ENCODE results near the gene ANTXR1.

Gene ANTXR1

DNA sequence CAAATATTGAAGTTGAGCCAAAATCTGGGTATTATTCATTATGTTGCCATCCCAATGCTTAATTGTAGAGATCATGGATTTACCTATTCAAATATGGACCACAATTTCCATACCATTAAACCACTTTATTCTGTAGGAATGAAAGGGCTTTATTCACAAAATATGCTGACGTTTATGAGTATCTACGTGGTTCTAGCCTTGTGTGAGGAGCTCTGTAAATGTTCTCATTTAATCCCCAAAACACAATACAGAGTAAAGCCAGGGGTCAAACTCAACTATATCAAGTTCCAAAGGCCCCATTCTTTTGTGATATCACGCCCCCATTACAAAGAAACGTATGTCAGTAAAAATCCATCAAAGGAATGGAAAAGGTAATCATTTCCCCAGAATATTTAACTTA is 61.9 kb downstream of the ANTXR1 start:
- Histone ChIP-seq H3K27me3 (no peaks in the 10 kb centered on the region), H3K4me1 (no peaks in the 10 kb centered on the region), H3K36me3 (no peaks in the 10 kb centered on the region), H3K4me3 (ENCODE audit: low read depth, low read length) (no peak overlapping the region), H3K9me3 (no peaks in the 10 kb centered on the region)
- DNase-seq = no peak
- TF ChIP-seq, protein P1, sequence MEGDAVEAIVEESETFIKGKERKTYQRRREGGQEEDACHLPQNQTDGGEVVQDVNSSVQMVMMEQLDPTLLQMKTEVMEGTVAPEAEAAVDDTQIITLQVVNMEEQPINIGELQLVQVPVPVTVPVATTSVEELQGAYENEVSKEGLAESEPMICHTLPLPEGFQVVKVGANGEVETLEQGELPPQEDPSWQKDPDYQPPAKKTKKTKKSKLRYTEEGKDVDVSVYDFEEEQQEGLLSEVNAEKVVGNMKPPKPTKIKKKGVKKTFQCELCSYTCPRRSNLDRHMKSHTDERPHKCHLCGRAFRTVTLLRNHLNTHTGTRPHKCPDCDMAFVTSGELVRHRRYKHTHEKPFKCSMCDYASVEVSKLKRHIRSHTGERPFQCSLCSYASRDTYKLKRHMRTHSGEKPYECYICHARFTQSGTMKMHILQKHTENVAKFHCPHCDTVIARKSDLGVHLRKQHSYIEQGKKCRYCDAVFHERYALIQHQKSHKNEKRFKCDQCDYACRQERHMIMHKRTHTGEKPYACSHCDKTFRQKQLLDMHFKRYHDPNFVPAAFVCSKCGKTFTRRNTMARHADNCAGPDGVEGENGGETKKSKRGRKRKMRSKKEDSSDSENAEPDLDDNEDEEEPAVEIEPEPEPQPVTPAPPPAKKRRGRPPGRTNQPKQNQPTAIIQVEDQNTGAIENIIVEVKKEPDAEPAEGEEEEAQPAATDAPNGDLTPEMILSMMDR (IDR thresholded peaks at IDR 0.05; ENCODE audit: low read depth, low read length) = no peak

DNA sequence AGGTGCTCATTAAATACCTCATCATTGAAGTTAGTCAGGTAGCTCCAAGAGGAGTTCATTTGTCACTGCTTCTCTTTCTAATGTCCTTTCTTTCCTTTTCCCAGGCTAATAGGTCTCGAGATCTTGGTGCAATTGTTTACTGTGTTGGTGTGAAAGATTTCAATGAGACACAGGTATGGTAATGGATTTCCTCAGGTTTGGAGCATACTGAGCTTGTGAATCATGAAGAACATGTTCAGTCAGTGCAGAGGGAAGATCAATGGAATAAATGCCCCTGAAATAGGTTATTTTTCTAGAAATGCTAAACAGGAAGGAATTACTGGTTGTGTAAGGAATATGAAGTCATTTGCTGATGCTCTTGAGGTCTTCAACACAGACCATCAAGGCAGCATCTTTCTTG is 62.5 kb downstream of the ANTXR1 start:
- Histone ChIP-seq H3K4me3 (ENCODE audit: low read depth, low read length) (no peak overlapping the region), H3K9me3 (no peaks in the 10 kb centered on the region), H3K4me1 (no peaks in the 10 kb centered on the region), H3K36me3 (no peaks in the 10 kb centered on the region), H3K27me3 (no peaks in the 10 kb centered on the region)
- DNase-seq = no peak
- TF ChIP-seq, protein P1 (IDR thresholded peaks at IDR 0.05; ENCODE audit: low read depth, low read length) = no peak

DNA sequence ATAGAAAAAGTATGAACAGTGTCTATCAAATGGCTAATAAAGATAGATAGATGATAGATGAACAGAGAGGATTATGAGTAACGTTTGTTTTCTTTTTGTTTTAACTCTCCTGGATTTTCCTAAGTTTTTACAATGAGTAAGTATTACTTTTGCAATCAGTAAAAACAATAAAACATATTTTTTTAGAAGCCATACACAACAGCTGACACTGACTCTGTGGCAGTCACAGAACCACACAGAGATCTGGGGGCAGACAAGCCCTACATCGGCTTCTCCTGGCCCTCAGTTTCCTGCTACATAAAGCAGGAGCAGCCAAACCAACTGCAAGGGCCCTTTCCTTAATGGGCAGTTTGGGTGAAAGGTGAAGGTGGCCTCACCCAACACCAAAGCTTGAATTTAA is 63.6 kb downstream of the ANTXR1 start:
- no peak for DNase-seq
- TF ChIP-seq, protein P1 (IDR thresholded peaks at IDR 0.05; ENCODE audit: low read depth, low read length) = no peak
- no peaks in the 10 kb centered on the region for H3K9me3 ChIP-seq
- no peak overlapping the region for H3K4me3 ChIP-seq (ENCODE audit: low read depth, low read length)
- no peaks in the 10 kb centered on the region for H3K4me1 ChIP-seq
- H3K27me3 ChIP-seq = no peaks in the 10 kb centered on the region
- H3K36me3 ChIP-seq = no peaks in the 10 kb centered on the region

DNA sequence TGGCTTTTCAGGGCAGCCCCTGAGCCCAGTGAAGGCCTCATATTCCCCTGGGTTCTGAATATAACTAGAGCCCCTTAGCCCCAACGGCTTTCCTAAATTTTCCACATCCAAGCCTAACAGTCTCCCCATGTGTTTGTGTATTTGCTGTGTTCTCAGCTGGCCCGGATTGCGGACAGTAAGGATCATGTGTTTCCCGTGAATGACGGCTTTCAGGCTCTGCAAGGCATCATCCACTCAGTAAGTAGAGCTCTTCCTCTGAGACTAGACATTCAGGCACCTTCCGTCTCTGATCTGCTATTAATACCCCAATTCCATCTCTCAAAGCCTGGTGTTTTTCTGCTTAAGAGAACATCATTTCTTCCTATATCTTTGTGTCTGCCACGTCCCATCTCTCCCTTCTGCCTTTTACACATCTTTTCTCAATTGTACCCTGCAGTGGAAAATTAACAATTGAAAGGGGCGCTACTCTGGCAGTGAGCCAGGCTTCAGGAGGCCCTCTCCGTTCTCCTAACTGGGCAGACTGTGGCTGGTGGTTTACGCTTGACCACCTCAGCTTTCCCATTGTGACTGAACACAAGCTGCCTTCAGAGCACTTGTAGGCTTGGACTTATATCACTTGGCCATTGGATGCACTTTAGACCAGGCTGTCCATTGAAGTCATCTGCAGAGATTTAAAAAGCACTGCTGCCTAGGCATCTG is 64.4 kb downstream of the ANTXR1 start:
- Histone ChIP-seq H3K27me3 (no peaks in the 10 kb centered on the region), H3K36me3 (no peaks in the 10 kb centered on the region), H3K4me3 (ENCODE audit: low read depth, low read length) (no peak overlapping the region), H3K4me1 (no peaks in the 10 kb centered on the region), H3K9me3 (no peaks in the 10 kb centered on the region)
- TF ChIP-seq, protein P1 (IDR thresholded peaks at IDR 0.05; ENCODE audit: low read depth, low read length) = no peak
- DNase-seq = no peak

DNA sequence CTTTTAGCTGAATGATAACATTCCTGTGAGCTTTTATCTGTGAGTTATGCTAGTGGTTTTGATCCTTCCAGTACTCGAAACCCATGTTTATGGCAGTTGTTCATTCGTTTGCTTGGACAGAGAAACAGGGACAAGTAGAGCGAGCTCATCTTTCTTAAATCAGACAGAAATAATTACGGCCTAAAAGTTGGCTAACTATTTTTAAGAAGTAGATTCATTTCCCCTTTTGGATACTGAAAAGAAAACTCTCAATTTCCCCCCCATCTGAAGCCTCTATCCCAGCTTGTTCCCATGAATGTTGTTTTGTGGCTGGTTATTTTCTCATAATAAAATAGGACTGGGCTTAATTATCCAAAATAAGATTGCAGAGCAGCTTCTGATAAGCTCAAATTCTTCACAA is 67.1 kb downstream of the ANTXR1 start:
- no peaks in the 10 kb centered on the region for H3K9me3 ChIP-seq
- no peak for DNase-seq
- no peaks in the 10 kb centered on the region for H3K36me3 ChIP-seq
- TF ChIP-seq, protein P1 (IDR thresholded peaks at IDR 0.05; ENCODE audit: low read depth, low read length) = no peak
- no peaks in the 10 kb centered on the region for H3K4me1 ChIP-seq
- no peaks in the 10 kb centered on the region for H3K27me3 ChIP-seq
- no peak overlapping the region for H3K4me3 ChIP-seq (ENCODE audit: low read depth, low read length)

DNA sequence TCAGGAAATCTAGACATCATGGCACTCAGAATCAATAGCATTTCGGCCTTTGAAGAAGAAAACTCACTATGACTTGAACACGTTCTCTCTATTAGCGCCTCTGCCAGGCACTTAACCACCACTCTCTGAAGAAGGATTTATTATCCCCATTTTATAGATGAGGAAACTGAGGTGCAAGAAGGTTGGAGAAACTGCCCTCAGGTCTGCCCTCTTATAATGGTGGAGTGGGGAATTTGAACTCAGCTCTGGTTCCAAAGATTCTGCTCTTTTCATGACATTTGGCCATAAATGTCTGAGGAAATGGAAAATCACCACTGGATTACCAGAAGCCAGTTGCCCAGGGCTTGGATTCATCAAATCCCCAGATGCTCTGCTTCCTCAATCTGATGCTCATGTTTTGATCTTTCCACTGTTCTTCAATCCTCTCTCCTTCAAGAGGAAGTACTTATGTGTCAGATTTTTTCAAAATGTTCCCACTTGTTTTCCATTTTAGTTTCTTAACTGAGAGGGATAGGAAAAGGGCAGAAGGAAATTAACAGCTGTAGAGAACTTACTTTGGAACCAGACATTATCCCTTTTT is 68.1 kb downstream of the ANTXR1 start:
- no peaks in the 10 kb centered on the region for H3K36me3 ChIP-seq
- no peaks in the 10 kb centered on the region for H3K4me1 ChIP-seq
- no peak for DNase-seq
- H3K27me3 ChIP-seq = no peaks in the 10 kb centered on the region
- TF ChIP-seq, protein P1 (IDR thresholded peaks at IDR 0.05; ENCODE audit: low read depth, low read length) = no peak
- H3K9me3 ChIP-seq = no peaks in the 10 kb centered on the region
- H3K4me3 ChIP-seq (ENCODE audit: low read depth, low read length) = no peak overlapping the region

All from BE2C (cell line).